H1 (cell line): Measurements from ENCODE around the gene OR2AG2. TPM values are rescaled to one million over a fixed set of nuclear protein-coding genes. Genes with fewer than 3 reads are reported as not detected.

Source experiments
- CTCF ChIA-PET: fragments of 300-600 bp; sonication (Branson Sonifier 250); formaldehyde crosslinking; loops from one replicate; lab custom pipeline; 2021; ENCODE audit not compliant: partially characterized antibody; lab: Charles Lee
- POLR2A ChIA-PET: fragments of 300-600 bp; sonication (Branson Sonifier 250); formaldehyde crosslinking; loops from one replicate; lab custom pipeline; 2021; ENCODE audit warnings: inconsistent platforms; ENCODE audit not compliant: partially characterized antibody; lab: Charles Lee
- DNase-seq, 2 experiments: peaks; one replicate each; pipeline versions ENCODE4 v3.0.0 to v3.0.0-alpha.2; 2010 to 2022; ENCODE audit warnings: low spot score in 2 of 2, low read depth in 1 of 2, mixed read lengths in 1 of 2
- FAIRE-seq: peaks from 2 replicates; lab custom pipeline; 2011; peaks lifted over from hg19 to GRCh38; lab: Jason Lieb, UNC
- H2AFZ ChIP-seq: 2 replicates; pipeline ENCODE4 v1.8.1; 2012; ENCODE audit warnings: low read length, inconsistent platforms
- H2AK5ac ChIP-seq: 2 replicates; pipeline ENCODE4 v1.6.1; 2013; ENCODE audit warnings: low read depth, low read length
- H2BK120ac ChIP-seq: replicated peaks from 2 replicates; pipeline ENCODE3; 2013; ENCODE audit warnings: low read depth, low read length, inconsistent platforms
- H2BK12ac ChIP-seq: 2 replicates; pipeline ENCODE4 v1.6.1; 2013; ENCODE audit warnings: low read depth, low read length
- H2BK15ac ChIP-seq: 2 replicates; pipeline ENCODE4 v1.6.1; 2013; ENCODE audit warnings: low read length
- H2BK20ac ChIP-seq: 2 replicates; pipeline ENCODE4 v1.6.1; 2013; ENCODE audit warnings: low read length
- H2BK5ac ChIP-seq: 2 replicates; pipeline ENCODE4 v1.6.1; 2013; ENCODE audit warnings: low read depth, low read length
- H3K14ac ChIP-seq: 2 replicates; pipeline ENCODE4 v1.6.1; 2013; ENCODE audit warnings: inconsistent platforms; ENCODE audit not compliant: insufficient read length
- H3K18ac ChIP-seq: 2 replicates; pipeline ENCODE4 v1.6.1; 2013; ENCODE audit warnings: low read length; ENCODE audit errors: extremely low read depth
- H3K23ac ChIP-seq: 2 replicates; pipeline ENCODE4 v1.6.1; 2013; ENCODE audit warnings: inconsistent platforms; ENCODE audit not compliant: insufficient read length
- H3K23me2 ChIP-seq: 2 replicates; pipeline ENCODE4 v1.6.1; 2013; ENCODE audit warnings: low read depth, low read length
- H3K27ac ChIP-seq: 2 replicates; pipeline ENCODE4 v1.6.1; 2011; ENCODE audit warnings: low read depth, low read length, inconsistent platforms
- H3K27me3 ChIP-seq, 4 experiments: replicated peaks in 1 of 4; 1 replicate in 1 of 4; 2 replicates in 3 of 4; pipeline versions ENCODE4 v1.6.1 to v1.8.1; 2011 to 2013; ENCODE audit warnings: low read length in 3 of 4, mild to moderate bottlenecking in 3 of 4, inconsistent platforms in 2 of 4, mixed read lengths in 2 of 4, moderate library complexity in 1 of 4; ENCODE audit not compliant: control insufficient read depth in 3 of 4, insufficient read depth in 3 of 4; ENCODE audit errors: extremely low read depth in 1 of 4
- H3K36me3 ChIP-seq, 4 experiments: 2 replicates each; pipeline versions ENCODE4 v1.6.1 to v1.8.1; 2011 to 2013; ENCODE audit warnings: mild to moderate bottlenecking in 4 of 4, low read length in 3 of 4, moderate library complexity in 2 of 4, control low read depth in 1 of 4, inconsistent platforms in 1 of 4; ENCODE audit not compliant: insufficient read depth in 4 of 4, control insufficient read depth in 2 of 4
- H3K4ac ChIP-seq: replicated peaks from 2 replicates; pipeline ENCODE3; 2013; ENCODE audit warnings: low read length, low read depth, mixed read lengths, inconsistent platforms; ENCODE audit not compliant: insufficient read length
- H3K4me1 ChIP-seq, 4 experiments: replicated peaks in 1 of 4; 1 replicate in 1 of 4; 2 replicates in 3 of 4; pipeline versions ENCODE4 v1.6.1 to v1.8.1; 2011 to 2013; ENCODE audit warnings: low read length in 3 of 4, inconsistent platforms in 2 of 4, mixed read lengths in 1 of 4; ENCODE audit not compliant: insufficient read depth in 4 of 4, control insufficient read depth in 3 of 4
- H3K4me2 ChIP-seq, 2 experiments: 2 replicates each; pipeline versions ENCODE4 v1.6.1 to v1.8.1; 2011 to 2013; ENCODE audit warnings: low read depth in 2 of 2, low read length in 2 of 2, control low read depth in 1 of 2, inconsistent platforms in 1 of 2, mild to moderate bottlenecking in 1 of 2; ENCODE audit not compliant: insufficient read depth in 1 of 2
- H3K4me3 ChIP-seq, 4 experiments: fragments of 200-600, 300-600 bp in 1 of 4; sonication (generic), shearing (Covaris generic), sonication (Bioruptor Twin) in 1 of 4; 2 replicates each; pipeline versions ENCODE4 v1.5.1 to v1.8.1; 2011 to 2016; ENCODE audit warnings: low read length in 4 of 4, low read depth in 3 of 4, control low read depth in 2 of 4, inconsistent platforms in 2 of 4, mild to moderate bottlenecking in 2 of 4, mixed read lengths in 1 of 4, moderate library complexity in 1 of 4; ENCODE audit not compliant: insufficient read depth in 2 of 4; ENCODE audit errors: extremely low read depth in 1 of 4
- H3K56ac ChIP-seq: replicated peaks from 2 replicates; pipeline ENCODE3; 2013; ENCODE audit warnings: low read depth, mild to moderate bottlenecking, mixed read lengths, low read length, inconsistent platforms; ENCODE audit not compliant: insufficient read length
- H3K79me1 ChIP-seq: 2 replicates; pipeline ENCODE4 v1.6.1; 2013; ENCODE audit warnings: low read depth, low read length, control low read depth
- H3K79me2 ChIP-seq, 2 experiments: 2 replicates each; pipeline versions ENCODE4 v1.6.1 to v1.8.1; 2012 to 2013; ENCODE audit warnings: low read length in 2 of 2, mild to moderate bottlenecking in 2 of 2, inconsistent platforms in 1 of 2; ENCODE audit not compliant: insufficient read depth in 2 of 2, control insufficient read depth in 1 of 2
- H3K9ac ChIP-seq, 4 experiments: replicated peaks in 1 of 4; 1 replicate in 1 of 4; 2 replicates in 3 of 4; pipeline versions ENCODE4 v1.6.1 to v1.8.1; 2011 to 2013; ENCODE audit warnings: low read depth in 3 of 4, low read length in 3 of 4, control low read depth in 2 of 4, mild to moderate bottlenecking in 2 of 4, moderate library complexity in 2 of 4, inconsistent platforms in 1 of 4; ENCODE audit errors: extremely low read depth in 1 of 4
- H3K9me3 ChIP-seq, 2 experiments: 2 replicates each; pipeline versions ENCODE4 v1.6.1 to v1.8.1; 2012 to 2013; ENCODE audit warnings: mild to moderate bottlenecking in 2 of 2, moderate library complexity in 2 of 2, control low read depth in 1 of 2, inconsistent platforms in 1 of 2, low read depth in 1 of 2, low read length in 1 of 2, mixed read lengths in 1 of 2; ENCODE audit not compliant: insufficient read depth in 2 of 2
- H4K20me1 ChIP-seq, 2 experiments: replicated peaks in 1 of 2; 2 replicates each; pipeline versions ENCODE3 to v1.8.1; 2011 to 2013; ENCODE audit warnings: inconsistent platforms in 2 of 2, low read length in 2 of 2, mild to moderate bottlenecking in 1 of 2; ENCODE audit not compliant: insufficient read depth in 2 of 2, control insufficient read depth in 1 of 2
- H4K5ac ChIP-seq: 2 replicates; pipeline ENCODE4 v1.6.1; 2013; ENCODE audit warnings: low read length, low read depth, mixed read lengths, inconsistent platforms; ENCODE audit not compliant: insufficient read length
- H4K8ac ChIP-seq: 2 replicates; pipeline ENCODE4 v1.8.0; 2013; ENCODE audit warnings: mild to moderate bottlenecking, moderate library complexity, low read length, inconsistent platforms; ENCODE audit not compliant: insufficient read depth; ENCODE audit errors: extremely low read depth
- H4K91ac ChIP-seq: replicated peaks from 2 replicates; pipeline ENCODE3; 2013; ENCODE audit warnings: low read length, mixed read lengths, inconsistent platforms; ENCODE audit not compliant: insufficient read length
- CTCF ChIP-seq, 3 experiments: IDR thresholded peaks; 1 replicate in 2 of 3; 2 replicates in 1 of 3; pipeline versions ENCODE4 v1.5.1 to v1.6.1; 2011; ENCODE audit warnings: low read length in 3 of 3, mild to moderate bottlenecking in 3 of 3, inconsistent platforms in 2 of 3, low read depth in 1 of 3, moderate library complexity in 1 of 3; ENCODE audit not compliant: insufficient read depth in 1 of 3; ENCODE audit errors: control extremely low read depth in 1 of 3
- EGR1 ChIP-seq: IDR thresholded peaks from 2 replicates; pipeline ENCODE4 v1.6.1; 2011; ENCODE audit warnings: low read depth, low read length, borderline replicate concordance
- RXRA ChIP-seq: IDR thresholded peaks from 2 replicates; pipeline ENCODE4 v1.6.1; 2011; ENCODE audit warnings: low read depth, mild to moderate bottlenecking, low read length, moderate library complexity; ENCODE audit not compliant: insufficient read depth
- SIRT6 ChIP-seq: IDR thresholded peaks from one replicate; pipeline ENCODE4 v1.7.1; 2012; ENCODE audit warnings: low read length, inconsistent platforms
- SRF ChIP-seq: IDR thresholded peaks from 2 replicates; pipeline ENCODE4 v1.6.1; 2011; ENCODE audit warnings: mild to moderate bottlenecking, low read depth, low read length, moderate library complexity
- WGBS, 2 experiments: shearing (Covaris generic) in 1 of 2; methylation state at CpG; one replicate each; pipeline versions ENCODE4 v1.1.6 to v1.1.7; 2013 to 2015; ENCODE audit warnings: low lambda C conversion rate in 2 of 2, mixed read lengths in 2 of 2, inconsistent platforms in 1 of 2, low coverage in 1 of 2, missing lambda C conversion rate in 1 of 2; ENCODE audit not compliant: insufficient replicate concordance in 2 of 2, insufficient coverage in 1 of 2, insufficient read length in 1 of 2; ENCODE audit errors: extremely low coverage in 1 of 2, missing lambda C conversion rate in 1 of 2; 5-methylcytosine and 5-hydroxymethylcytosine counted together
- polyA plus RNA-seq, 7 experiments: library from polyadenylated mRNA; depleted of rRNA in 3 of 7; stranded (reverse) in 5 of 7; unstranded in 2 of 7; fragments of >200 nt in 5 of 7; fragments of 200-250 nt in 2 of 7; gene quantifications; 1 replicate in 5 of 7; 2 replicates in 1 of 7; 4 replicates in 1 of 7; pipeline versions ENCODE4 v1.2.1 to v1.2.3, GENCODE V29; 2011 to 2013; ENCODE audit warnings: missing spikeins in 2 of 7, mixed read lengths in 2 of 7
- total RNA-seq: library from RNA; stranded (reverse); fragmentation: NEBNext Ultra II Directional; extraction: Animal tissue kit (Norgen Biotek cat#: 25700); gene quantifications from 2 replicates; pipeline ENCODE4 v1.2.1, GENCODE V29; 2021

The OR2AG2 gene
- total and polyA plus RNA-seq, 2 of the 8 experiments (the other 6 are each of a cell fraction or from before 2014, with no cell fraction given), result 0.22 to 0.74 TPM

- Histone ChIP-seq H2BK120ac (no peak overlapping the region), H3K23ac (no peak overlapping the region), H3K4me2 (no peak overlapping the region), H3K18ac (no peak overlapping the region), H2BK20ac (no peak overlapping the region), H3K79me2 (no peaks in the 10 kb centered on the region), H3K36me3 (no peaks in the 10 kb centered on the region), H4K20me1 (no peaks in the 10 kb centered on the region), H4K5ac (no peak overlapping the region), H3K4ac (no peak overlapping the region), H3K23me2 (no peaks in the 10 kb centered on the region), H3K14ac (no peak overlapping the region), H4K91ac (no peak overlapping the region), H3K27ac (no peak overlapping the region), H3K79me1 (no peaks in the 10 kb centered on the region), H3K56ac (no peak overlapping the region), H3K4me1 (no peaks in the 10 kb centered on the region), H2AK5ac (no peak overlapping the region), H2BK12ac (no peak overlapping the region), H4K8ac (no peak overlapping the region), H3K9ac (no peak overlapping the region), H3K27me3 (no peaks in the 10 kb centered on the region), H3K9me3 (peaks cover 6 to 13% of the 10 kb centered on the region in 2 experiments; a peak in 2 of 4 replicates), H2BK15ac (no peak overlapping the region), H2BK5ac (no peak overlapping the region), H2AFZ (no peak overlapping the region), H3K4me3 (no peak overlapping the region)
- WGBS, 2 experiments, result 91% methylated on average over 3 of the region's 3 CpGs; no CpG with 5 or more reads in 1 of the 2 experiments
- FAIRE-seq, result no peak
- POLR2A ChIA-PET, result no interaction called here
- DNase-seq, result no peak
- CTCF ChIA-PET, result interaction anchor here (0.6 to 1.9 kb wide), 5 partner anchors 11 to 61 kb away, joined by 3 to 10 read pairs (median 4); no protein-coding TSS in a partner anchor
- TF ChIP-seq RXRA (no peak), SIRT6 (no peak), CTCF (IDR thresholded peaks at IDR 0.05; ENCODE audit: control extremely low read depth in 1 of 3, insufficient read depth in 1 of 3, low read depth in 1 of 3, low read length in 3 of 3) (no peak), EGR1 (no peak), SRF (no peak)
Measured at GRCh38 chr11:6717426-6717825, 54.4 kb downstream of the OR2AG2 start.
